IMR-90 (cell line): ENCODE measurements around the gene VAT1. TPM values are rescaled to one million over a fixed set of nuclear protein-coding genes. Genes with fewer than 3 reads are reported as not detected.

Experiments used
- ATAC-seq: fragments of 200-7000 bp; cut with Tn5 transposase; 2 replicates; pipeline ENCODE4 v1.9.1; 2020; ENCODE audit warnings: low read depth, mild to moderate bottlenecking, moderate library complexity
- BruUV-seq: library from RNA; stranded (reverse); fragments of 400-500 nt; replicated peaks from 2 replicates; lab custom pipeline; 2021; lab: Mats Ljungman, UMichigan
- CTCF ChIA-PET: fragments of 300-600 bp; formaldehyde crosslinking; extraction: SDS; loops from one replicate; lab custom pipeline; 2021; ENCODE audit warnings: antibody characterized with exemption; lab: Yijun Ruan, JAX
- POLR2A ChIA-PET: fragments of 300-600 bp; sonication (Branson Sonifier 250); formaldehyde crosslinking; loops from one replicate; lab custom pipeline; 2022; ENCODE audit warnings: antibody characterized with exemption; ENCODE audit not compliant: unreplicated experiment; lab: Charles Lee
- DNase-seq: peaks from one replicate; pipeline ENCODE4 v3.0.0; 2013
- H2AFZ ChIP-seq: replicated peaks from 2 replicates; pipeline ENCODE3; 2013; ENCODE audit warnings: low read length, mild to moderate bottlenecking; ENCODE audit not compliant: poor library complexity
- H2AK5ac ChIP-seq: 2 replicates; pipeline ENCODE4 v1.6.1; 2013; ENCODE audit warnings: low read depth, low read length, inconsistent platforms
- H2AK9ac ChIP-seq: replicated peaks from 2 replicates; pipeline ENCODE3; 2013; ENCODE audit warnings: mild to moderate bottlenecking, low read depth, low read length, moderate library complexity; ENCODE audit not compliant: poor library complexity
- H2BK120ac ChIP-seq: 2 replicates; pipeline ENCODE4 v1.6.1; 2013; ENCODE audit warnings: low read depth, low read length, inconsistent platforms
- H2BK15ac ChIP-seq: 3 replicates; pipeline ENCODE4 v1.6.1; 2013; ENCODE audit warnings: low read depth, low read length, inconsistent platforms
- H2BK20ac ChIP-seq: 2 replicates; pipeline ENCODE4 v1.6.1; 2013; ENCODE audit warnings: low read depth, mild to moderate bottlenecking, inconsistent platforms, low read length, moderate library complexity
- H2BK5ac ChIP-seq: 2 replicates; pipeline ENCODE4 v1.6.1; 2013; ENCODE audit warnings: mild to moderate bottlenecking, low read depth, low read length, inconsistent platforms; ENCODE audit not compliant: poor library complexity, severe bottlenecking
- H3K14ac ChIP-seq: replicated peaks from 2 replicates; pipeline ENCODE4 v1.6.1; 2013; ENCODE audit warnings: low read depth, low read length, inconsistent platforms
- H3K18ac ChIP-seq: 2 replicates; pipeline ENCODE4 v1.6.1; 2013; ENCODE audit warnings: low read depth, low read length, control low read depth
- H3K23ac ChIP-seq: 2 replicates; pipeline ENCODE4 v1.6.1; 2013; ENCODE audit warnings: low read depth, low read length, inconsistent platforms
- H3K27ac ChIP-seq: 2 replicates; pipeline ENCODE4 v1.5.1; 2013; ENCODE audit warnings: mild to moderate bottlenecking, control low read depth, low read length; ENCODE audit not compliant: insufficient read depth
- H3K27me3 ChIP-seq: 2 replicates; pipeline ENCODE4 v1.6.1; 2013; ENCODE audit warnings: low read length; ENCODE audit not compliant: control insufficient read depth, insufficient read depth
- H3K36me3 ChIP-seq: 2 replicates; pipeline ENCODE4 v1.6.1; 2013; ENCODE audit warnings: low read length, mixed read lengths; ENCODE audit not compliant: control insufficient read depth, insufficient read depth
- H3K4ac ChIP-seq: 2 replicates; pipeline ENCODE4 v1.6.1; 2013; ENCODE audit warnings: low read depth, low read length, inconsistent platforms
- H3K4me1 ChIP-seq: 2 replicates; pipeline ENCODE4 v1.6.1; 2013; ENCODE audit warnings: low read length, mixed read lengths; ENCODE audit not compliant: control insufficient read depth, insufficient read depth
- H3K4me2 ChIP-seq: 2 replicates; pipeline ENCODE4 v1.6.1; 2013; ENCODE audit warnings: low read depth, mild to moderate bottlenecking, control low read depth, low read length, moderate library complexity
- H3K4me3 ChIP-seq: 2 replicates; pipeline ENCODE4 v1.5.1; 2013; ENCODE audit warnings: low read depth, mild to moderate bottlenecking, control low read depth, low read length, moderate library complexity; ENCODE audit not compliant: insufficient read depth
- H3K56ac ChIP-seq: 2 replicates; pipeline ENCODE4 v1.6.1; 2013; ENCODE audit warnings: low read length, inconsistent platforms; ENCODE audit not compliant: insufficient read depth; ENCODE audit errors: extremely low read depth
- H3K79me1 ChIP-seq, 2 experiments: 2 replicates each; pipeline ENCODE4 v1.6.1; 2013; ENCODE audit warnings: low read length in 2 of 2, inconsistent platforms in 1 of 2, low read depth in 1 of 2
- H3K9ac ChIP-seq: 2 replicates; pipeline ENCODE4 v1.6.1; 2013; ENCODE audit warnings: low read depth, low read length, control low read depth
- H3K9me1 ChIP-seq: 2 replicates; pipeline ENCODE4 v1.6.1; 2013; ENCODE audit warnings: low read length, inconsistent platforms; ENCODE audit not compliant: insufficient read depth
- H3K9me3 ChIP-seq: 2 replicates; pipeline ENCODE4 v1.6.1; 2013; ENCODE audit warnings: low read length; ENCODE audit not compliant: control insufficient read depth, insufficient read depth
- H4K20me1 ChIP-seq: 2 replicates; pipeline ENCODE4 v1.6.1; 2013; ENCODE audit warnings: low read length, inconsistent platforms; ENCODE audit not compliant: insufficient read depth
- H4K5ac ChIP-seq: 2 replicates; pipeline ENCODE4 v1.6.1; 2013; ENCODE audit warnings: mild to moderate bottlenecking, low read depth, low read length, control low read depth
- H4K8ac ChIP-seq, 2 experiments: 2 replicates each; pipeline ENCODE4 v1.6.1; 2013; ENCODE audit warnings: low read depth in 2 of 2, low read length in 2 of 2, control low read depth in 1 of 2, inconsistent platforms in 1 of 2
- H4K91ac ChIP-seq: 2 replicates; pipeline ENCODE4 v1.6.1; 2013; ENCODE audit warnings: low read depth, low read length, inconsistent platforms; ENCODE audit not compliant: insufficient read depth
- CEBPB ChIP-seq: IDR thresholded peaks from 2 replicates; pipeline ENCODE4 v1.6.1; 2012; ENCODE audit warnings: low read depth, low read length, improper control_type of control experiment
- CHD1 ChIP-seq: IDR thresholded peaks from 2 replicates; pipeline ENCODE4 v1.6.1; 2012; ENCODE audit warnings: low read depth, low read length, improper control_type of control experiment
- MXI1 ChIP-seq: IDR thresholded peaks from 2 replicates; pipeline ENCODE4 v1.6.1; 2012; ENCODE audit warnings: low read depth, mild to moderate bottlenecking, low read length, moderate library complexity, borderline replicate concordance
- NFE2L2 ChIP-seq: fragments of 150-350 bp; IDR thresholded peaks from 2 replicates; pipeline ENCODE4 v1.6.1; 2016; ENCODE audit warnings: low read depth, mild to moderate bottlenecking, low read length
- POLR2A ChIP-seq: IDR thresholded peaks from 2 replicates; pipeline ENCODE4 v1.6.1; 2012; ENCODE audit warnings: mild to moderate bottlenecking, low read depth, low read length
- RAD21 ChIP-seq: IDR thresholded peaks from 2 replicates; pipeline ENCODE4 v1.6.1; 2012; ENCODE audit warnings: low read length, improper control_type of control experiment
- RCOR1 ChIP-seq: IDR thresholded peaks from 2 replicates; pipeline ENCODE4 v1.6.1; 2012; ENCODE audit warnings: mild to moderate bottlenecking, low read length, improper control_type of control experiment; ENCODE audit not compliant: insufficient replicate concordance
- RFX5 ChIP-seq: IDR thresholded peaks from 2 replicates; pipeline ENCODE4 v1.8.0; 2012; ENCODE audit warnings: low read depth, mild to moderate bottlenecking, low read length, moderate library complexity
- SMC3 ChIP-seq: fragments of 150-350 bp; IDR thresholded peaks from 2 replicates; pipeline ENCODE4 v1.6.1; 2016; ENCODE audit warnings: low read depth, mild to moderate bottlenecking, antibody characterized with exemption, low read length, moderate library complexity
- WGBS, 2 experiments: methylation state at CpG; one replicate each; pipeline versions ENCODE4 v1.1.5 to v1.1.7; 2013; ENCODE audit warnings: missing lambda C conversion rate in 2 of 2; ENCODE audit not compliant: insufficient read length in 1 of 2; ENCODE audit errors: extremely low coverage in 2 of 2; 5-methylcytosine and 5-hydroxymethylcytosine counted together
- dilution Hi-C: fragments of 300-500 bp; cut with HindIII; formaldehyde crosslinking; loops from one replicate; pipeline ENCODE4 v1.14.3; 2018; ENCODE audit warnings: low sequenced_read_pairs; ENCODE audit not compliant: unreplicated experiment
- in situ Hi-C: fragments of 300-500 bp; cut with MboI; formaldehyde crosslinking; loops from 3 replicates; pipeline ENCODE4 v1.14.3; 2019; ENCODE audit warnings: low sequenced_read_pairs, inconsistent platforms, mixed read lengths
- intact Hi-C: fragments of 100-400 bp; cut with micrococcal nuclease; formaldehyde crosslinking; loops from 2 replicates; pipeline ENCODE4 v1.10.0; 2022
- polyA plus RNA-seq, 3 experiments: library from polyadenylated mRNA; depleted of rRNA; stranded (reverse); fragments of >200 nt; gene quantifications; 2 replicates each; pipeline ENCODE4 v1.2.3, GENCODE V29; 2012; ENCODE audit warnings: low replicate concordance in 1 of 3
- total RNA-seq: library from RNA; depleted of rRNA; stranded (reverse); fragments of >200 nt; gene quantifications from 2 replicates; pipeline ENCODE4 v1.2.3, GENCODE V29; 2012
- TF ChIP-seq, protein P1 (sequence below): fragments of 150-350 bp; IDR thresholded peaks from 2 replicates; pipeline ENCODE4 v1.6.1; 2017; ENCODE audit warnings: mild to moderate bottlenecking, antibody characterized with exemption, low read length, low read depth

VAT1 gene
- total and polyA plus RNA-seq, 2 of the 4 experiments (the other 2 are of a cell fraction): 97.3 to 101 TPM

DNA sequence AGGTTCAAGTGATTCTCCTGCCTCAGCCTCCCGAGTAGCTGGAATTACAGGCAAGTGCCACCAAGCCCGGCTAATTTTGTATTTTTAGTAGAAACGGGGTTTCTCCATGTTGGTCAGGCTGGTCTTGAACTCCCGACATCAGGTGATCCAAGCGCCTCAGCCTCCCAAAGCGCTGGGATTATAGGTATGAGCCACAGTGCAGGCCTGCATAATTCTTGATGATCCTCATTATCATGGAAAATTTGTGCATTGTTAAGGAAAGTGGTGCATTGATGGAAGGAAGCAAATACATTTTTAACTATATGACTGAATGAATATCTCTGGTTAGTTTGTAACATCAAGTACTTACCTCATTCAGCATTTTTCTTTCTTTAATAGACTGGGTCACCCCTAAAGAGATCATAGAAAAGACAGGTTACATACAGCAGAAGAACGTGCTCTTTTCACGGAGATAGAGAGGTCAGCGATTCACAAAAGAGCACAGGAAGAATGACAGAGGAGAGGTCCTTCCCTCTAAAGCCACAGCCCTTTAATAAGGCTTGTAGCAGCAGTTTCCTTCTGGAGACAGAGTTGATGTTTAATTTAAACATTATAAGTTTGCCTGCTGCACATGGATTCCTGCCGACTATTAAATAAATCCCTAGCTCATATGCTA is 40.9 kb upstream of the VAT1 start:
- H3K27ac ChIP-seq: no peak overlapping the region
- H3K56ac ChIP-seq: no peak overlapping the region
- no peaks in the 10 kb centered on the region for H3K27me3 ChIP-seq
- POLR2A ChIA-PET: no interaction called here
- H3K9me3 ChIP-seq: no peaks in the 10 kb centered on the region
- H3K23ac ChIP-seq: no peak overlapping the region
- BruUV-seq: no TSS peak
- H3K79me1 ChIP-seq: no peaks in the 10 kb centered on the region
- H3K36me3 ChIP-seq: peaks cover 1% of the 10 kb centered on the region; the same call in 1 of the 2 replicates
- H3K4me1 ChIP-seq: no peaks in the 10 kb centered on the region
- ATAC-seq (no peak), DNase-seq (no peak)
- no peaks in the 10 kb centered on the region for H4K20me1 ChIP-seq
- in situ Hi-C loops: loop anchor here (25.0 kb wide), 1 partner anchor 101 kb away; the partner anchor contains the start of gene AARSD1
- H3K9ac ChIP-seq: no peak overlapping the region
- intact Hi-C loops: no loop called here
- H3K4ac ChIP-seq: no peak overlapping the region
- H3K18ac ChIP-seq: no peak overlapping the region
- H3K4me2 ChIP-seq: no peak overlapping the region
- no peak overlapping the region for H3K14ac ChIP-seq
- CTCF ChIA-PET: no interaction called here
- H2BK15ac ChIP-seq: no peak overlapping the region
- 100% methylated on average over 3 of the region's 10 CpGs; no CpG with 5 or more reads in 1 of the 2 experiments for WGBS, 2 experiments
- H2BK120ac ChIP-seq: no peak overlapping the region
- TF ChIP-seq, protein P1, sequence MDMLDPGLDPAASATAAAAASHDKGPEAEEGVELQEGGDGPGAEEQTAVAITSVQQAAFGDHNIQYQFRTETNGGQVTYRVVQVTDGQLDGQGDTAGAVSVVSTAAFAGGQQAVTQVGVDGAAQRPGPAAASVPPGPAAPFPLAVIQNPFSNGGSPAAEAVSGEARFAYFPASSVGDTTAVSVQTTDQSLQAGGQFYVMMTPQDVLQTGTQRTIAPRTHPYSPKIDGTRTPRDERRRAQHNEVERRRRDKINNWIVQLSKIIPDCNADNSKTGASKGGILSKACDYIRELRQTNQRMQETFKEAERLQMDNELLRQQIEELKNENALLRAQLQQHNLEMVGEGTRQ: no peak
- TF ChIP-seq MXI1: no peak
- no peak for TF ChIP-seq SMC3
- TF ChIP-seq RAD21: no peak
- no peak for TF ChIP-seq CHD1
- no peak for TF ChIP-seq RFX5
- no peak for TF ChIP-seq RCOR1
- TF ChIP-seq POLR2A: no peak
- no peak for TF ChIP-seq NFE2L2
- no peak for TF ChIP-seq CEBPB
- dilution Hi-C loops: no loop called here
- H3K9me1 ChIP-seq: no peaks in the 10 kb centered on the region
- H4K91ac ChIP-seq: no peak overlapping the region
- H4K5ac ChIP-seq: no peak overlapping the region
- H4K8ac ChIP-seq: no peak overlapping the region
- no peak overlapping the region for H2AK5ac ChIP-seq
- H2BK5ac ChIP-seq: no peak overlapping the region
- H3K4me3 ChIP-seq: no peak overlapping the region
- no peak overlapping the region for H2AFZ ChIP-seq
- no peak overlapping the region for H2BK20ac ChIP-seq
- H2AK9ac ChIP-seq: no peak overlapping the region
